ENCODE results near the gene OR2T11.
"Not testable (repeated sequence)": the region's sequence is repeated elsewhere in the genome, so short reads cannot be mapped to it uniquely, and the experiment has no call there.

The OR2T11 gene

DNA sequence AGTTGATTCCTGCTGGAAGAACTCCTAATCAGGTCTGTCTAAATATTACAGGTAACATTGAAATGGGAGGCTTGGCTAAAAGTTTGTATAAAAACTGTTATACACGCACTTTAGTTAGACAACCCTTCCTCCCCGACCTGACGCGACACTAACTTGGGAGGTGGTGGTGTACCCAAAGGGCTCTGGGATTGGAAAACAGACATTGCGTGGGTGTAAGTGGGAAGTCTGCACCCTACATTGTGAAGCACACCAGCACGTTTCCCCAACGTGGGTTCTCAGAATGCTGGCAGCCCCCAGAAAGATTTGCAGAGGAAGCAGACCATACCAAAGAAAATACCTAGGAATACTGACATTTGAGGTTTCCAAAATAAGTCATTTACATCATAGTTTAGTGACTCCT lies 16.8 kb downstream of the OR2T11 start:
- DNase-seq = no peak

DNA sequence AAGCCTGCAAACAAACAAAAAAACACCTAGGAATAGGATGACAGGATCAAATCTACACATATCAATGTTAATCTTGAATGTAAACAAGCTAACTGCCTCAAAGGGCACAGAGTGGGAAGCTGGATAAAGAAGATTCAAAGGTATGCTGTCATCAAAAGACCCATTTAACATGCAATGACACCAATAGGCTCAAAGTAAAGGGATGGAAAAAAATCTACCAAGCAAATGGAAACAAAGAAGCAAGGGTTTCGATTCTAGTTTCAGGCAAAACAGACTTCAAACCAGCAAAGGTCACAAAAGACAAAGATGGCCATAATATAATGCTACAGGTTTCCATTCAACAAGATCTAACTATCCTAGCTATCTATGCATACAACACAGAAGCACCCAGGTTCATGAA lies 21.1 kb downstream of the OR2T11 start:
- no peak for DNase-seq

DNA sequence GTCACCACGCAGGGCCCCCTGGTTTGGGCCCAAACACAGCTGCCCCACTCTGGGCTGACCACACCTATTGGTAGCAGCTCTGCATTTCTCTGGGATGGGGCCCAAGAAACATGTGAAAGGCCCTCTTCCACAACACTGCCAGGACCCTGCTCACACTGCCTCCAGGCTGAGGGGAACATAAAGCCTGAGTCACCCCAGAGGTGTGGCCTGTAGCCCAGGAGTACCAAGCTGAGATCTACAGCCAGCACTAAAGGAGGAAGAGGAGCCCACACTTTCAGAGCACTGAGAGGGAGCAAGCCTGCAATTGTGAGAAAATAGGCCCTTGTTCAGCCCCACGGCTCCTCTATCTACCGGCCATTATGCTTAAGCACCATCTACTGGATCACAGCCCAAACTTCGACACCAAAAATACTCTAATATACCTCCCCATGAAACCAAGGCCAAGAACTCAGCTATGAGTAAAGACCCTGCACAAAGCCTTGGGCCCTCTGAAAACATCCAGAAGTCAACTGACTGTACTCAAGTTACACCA lies 22.9 kb downstream of the OR2T11 start:
- DNase-seq = no peak

DNA sequence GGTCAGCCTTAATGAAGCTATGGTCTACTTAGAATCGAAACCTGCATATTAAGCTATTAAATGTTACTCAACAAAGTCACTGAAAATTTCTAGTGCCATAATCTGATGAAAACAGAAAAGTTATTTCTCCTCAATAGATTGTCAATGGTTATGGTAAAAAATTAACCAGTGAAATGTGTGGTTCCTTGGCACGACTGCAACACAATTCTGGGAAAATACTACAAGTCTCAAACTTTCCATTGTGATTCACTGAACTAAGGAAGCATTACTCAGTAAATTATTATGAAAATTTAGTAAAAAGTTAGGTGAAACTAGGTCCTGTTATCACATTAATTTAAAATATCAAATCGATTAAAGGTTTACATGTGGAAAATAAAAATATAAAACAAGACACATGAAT lies 24.6 kb downstream of the OR2T11 start:
- DNase-seq = no peak

DNA sequence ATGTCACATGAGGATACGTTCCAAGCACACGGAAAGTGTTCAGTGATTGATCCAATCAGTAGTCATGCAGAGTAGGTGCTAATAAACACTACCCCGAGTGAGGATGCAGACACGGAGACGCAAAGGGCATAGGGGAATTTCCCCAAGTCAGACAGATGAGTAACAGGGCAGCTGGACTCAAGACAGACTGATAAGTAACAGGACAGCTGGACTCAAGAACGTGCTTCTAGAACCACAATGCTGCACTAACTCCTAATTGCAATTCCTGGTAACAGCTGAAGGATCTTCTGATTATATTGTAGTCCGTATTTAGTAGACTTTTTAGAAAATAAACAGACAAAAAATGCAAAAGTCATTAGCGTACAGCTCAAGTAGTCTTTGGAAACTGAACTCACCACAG lies 35.5 kb downstream of the OR2T11 start:
- DNase-seq = no peak

DNA sequence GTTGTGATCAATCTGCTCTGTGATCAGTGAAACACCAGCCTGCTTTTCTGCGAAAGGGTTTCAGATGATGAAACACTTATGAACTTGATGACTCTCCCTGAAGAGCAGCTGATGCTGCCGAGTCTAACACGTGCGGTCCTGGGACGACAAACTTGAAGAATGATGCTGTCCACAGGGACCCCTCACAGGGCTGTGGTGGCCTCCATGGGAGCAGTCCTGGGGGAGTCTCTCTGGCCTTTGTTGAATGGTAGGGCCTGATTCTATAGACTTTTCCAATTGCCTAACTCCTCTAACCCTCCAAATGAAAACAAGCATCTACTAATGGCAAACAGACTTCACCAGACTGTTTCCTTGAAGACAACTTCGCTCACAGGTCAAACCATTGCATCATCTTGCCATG lies 37.3 kb downstream of the OR2T11 start, which contains the start of gene OR2T10:
Gene OR2T10, minus strand, starts transcription at position 112 of the 400 bp plus-strand sequence. CDS start 3,932 bp downstream, outside the sequence.
- no peak for DNase-seq

DNA sequence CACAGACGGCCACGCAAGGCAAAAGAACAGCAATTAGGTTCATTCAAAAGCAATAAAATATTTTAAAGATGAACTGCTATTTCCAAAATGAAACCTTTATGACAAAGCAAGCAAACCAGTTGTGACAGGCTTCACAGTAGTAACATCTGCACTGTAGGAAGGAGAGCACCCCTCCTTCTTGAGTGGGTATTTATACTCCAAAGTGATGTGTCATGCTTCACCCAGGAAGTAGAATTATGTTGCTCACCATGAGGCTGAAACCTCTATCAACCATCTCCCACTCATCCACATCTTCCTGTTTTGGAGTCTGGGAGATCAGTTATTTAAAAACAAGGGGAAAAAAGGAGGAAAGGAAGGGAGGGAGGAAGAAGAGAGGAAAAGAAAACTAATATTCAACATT lies 38.3 kb downstream of the OR2T11 start:
- DNase-seq = peak; percentile 45

DNA sequence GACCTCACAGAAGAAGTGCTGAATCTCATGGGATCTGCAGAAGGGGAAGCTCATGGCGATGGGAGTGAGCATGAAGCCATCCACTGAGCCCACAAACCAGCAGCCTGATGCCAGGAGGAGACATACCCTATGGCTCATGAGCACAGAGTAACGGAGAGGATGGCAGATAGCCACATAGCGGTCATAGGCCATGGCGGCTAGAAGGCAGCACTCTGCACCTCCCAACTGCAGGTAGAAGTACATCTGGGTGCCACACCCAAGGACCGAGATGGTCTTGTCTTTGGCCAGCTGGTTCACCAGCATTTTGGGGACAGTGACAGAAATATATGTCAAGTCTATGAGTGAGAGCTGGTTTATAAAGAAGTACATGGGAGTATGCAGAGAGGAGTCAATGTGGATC lies 41.7 kb downstream of the OR2T11 start:
- no peak for DNase-seq

DNA sequence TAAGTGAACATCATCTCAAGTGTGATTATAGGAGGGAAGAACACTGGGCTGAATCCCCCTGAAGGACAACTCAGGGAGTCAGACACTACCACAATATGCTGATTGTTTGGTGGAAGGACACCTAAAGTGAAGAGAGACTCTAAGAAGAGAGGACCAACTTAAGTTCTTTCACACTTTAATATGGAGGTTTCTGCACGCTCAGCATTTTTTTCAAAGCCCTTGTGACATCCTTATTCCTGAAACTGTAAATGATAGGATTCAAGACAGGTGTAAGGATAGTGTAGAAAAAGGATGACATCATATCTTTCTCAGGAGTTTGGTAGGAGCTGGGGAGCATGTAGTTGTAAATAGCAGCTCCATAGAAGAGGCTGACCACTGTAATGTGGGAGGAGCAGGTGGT lies 42.2 kb downstream of the OR2T11 start:
- no peak for DNase-seq

DNA sequence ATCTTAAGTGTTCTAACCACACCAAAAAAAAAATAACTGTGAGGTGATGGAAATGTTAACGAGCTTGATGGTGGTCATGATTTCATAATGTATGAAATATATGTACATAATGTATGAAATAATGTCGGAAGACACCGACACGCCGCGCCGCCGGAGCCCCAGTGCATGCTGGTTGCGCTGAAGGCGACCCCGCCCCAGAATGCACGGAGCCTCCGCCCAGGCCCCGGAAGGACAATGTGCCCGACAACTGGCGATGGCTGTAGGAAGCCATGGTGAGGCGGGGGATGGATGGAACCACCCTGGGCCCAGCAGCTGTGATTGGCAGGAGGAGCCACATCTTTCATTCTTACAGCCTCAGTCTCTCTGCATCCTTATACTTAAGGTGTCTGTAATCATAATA lies 44.8 kb downstream of the OR2T11 start:
- no peak for DNase-seq

DNA sequence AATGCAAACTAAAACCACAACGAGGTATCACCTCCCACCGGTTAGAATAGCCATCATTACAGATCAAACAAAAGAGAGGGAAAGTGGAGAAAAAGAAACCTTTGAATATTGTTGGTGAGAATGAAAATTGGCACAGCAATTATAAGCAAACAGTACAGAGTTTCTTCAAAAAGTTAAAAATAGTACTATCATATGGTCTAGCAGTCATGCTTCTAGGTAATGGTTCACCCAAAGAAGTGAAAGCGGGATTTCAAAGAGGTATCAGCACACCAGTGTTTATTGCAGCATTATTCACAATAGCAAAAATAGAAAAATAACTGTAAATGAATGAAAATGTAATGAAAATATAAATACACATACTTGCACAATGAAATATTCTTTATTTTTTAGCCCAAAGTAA lies 45.6 kb downstream of the OR2T11 start:
- no peak for DNase-seq

DNA sequence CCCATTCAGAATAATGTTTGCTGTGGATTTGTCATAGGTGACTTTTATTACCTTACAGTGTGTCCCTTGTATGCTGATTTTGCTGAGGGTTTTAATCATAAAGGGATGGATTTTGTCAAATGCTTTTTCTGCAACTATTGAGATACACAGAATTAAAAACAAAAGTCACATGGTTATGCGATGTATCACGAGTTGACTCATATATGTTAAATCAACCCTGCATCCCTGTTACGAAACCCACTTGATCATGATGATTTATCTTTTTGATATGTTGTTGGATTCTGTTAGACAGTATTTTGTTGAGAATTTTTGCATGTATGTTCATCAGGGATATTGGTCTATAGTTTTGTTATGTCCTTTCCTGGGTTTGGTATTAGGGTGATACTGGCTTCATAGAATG lies 49.6 kb downstream of the OR2T11 start:
- DNase-seq = peak; percentile 3

DNA sequence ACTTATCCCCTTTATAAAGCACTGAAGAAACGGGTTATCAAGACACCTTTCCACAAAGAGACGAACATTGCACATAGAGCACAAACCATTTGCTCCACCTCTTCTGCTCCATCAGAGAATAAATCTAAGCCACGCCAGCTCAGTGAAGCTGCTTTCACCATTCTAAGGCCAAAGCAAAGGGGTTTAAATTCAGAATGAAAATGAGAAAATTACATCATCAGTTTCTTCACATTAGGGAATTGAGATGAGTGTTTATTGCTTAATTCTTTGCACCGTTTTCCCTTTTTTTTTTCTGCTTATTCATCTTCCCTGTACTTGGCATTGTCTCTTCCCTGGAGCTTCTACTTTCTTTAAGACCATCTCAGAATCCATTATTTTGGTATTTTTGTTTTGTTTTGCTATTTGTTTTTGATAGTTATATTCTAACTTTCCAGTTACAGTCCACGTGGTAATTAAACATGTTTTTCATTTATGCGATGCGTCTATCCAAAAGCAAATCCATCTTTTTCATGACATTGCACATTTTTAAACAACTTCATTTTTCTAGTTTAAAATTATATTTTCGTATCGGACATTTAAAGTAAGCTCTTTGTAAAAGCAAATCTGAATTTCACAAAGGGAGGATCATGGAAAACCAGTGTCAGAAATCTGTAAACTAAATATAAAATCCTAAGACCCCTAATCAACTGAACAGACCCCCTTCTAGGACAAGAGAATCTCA lies 58.5 kb downstream of the OR2T11 start:
- DNase-seq = peak; percentile 69

DNA sequence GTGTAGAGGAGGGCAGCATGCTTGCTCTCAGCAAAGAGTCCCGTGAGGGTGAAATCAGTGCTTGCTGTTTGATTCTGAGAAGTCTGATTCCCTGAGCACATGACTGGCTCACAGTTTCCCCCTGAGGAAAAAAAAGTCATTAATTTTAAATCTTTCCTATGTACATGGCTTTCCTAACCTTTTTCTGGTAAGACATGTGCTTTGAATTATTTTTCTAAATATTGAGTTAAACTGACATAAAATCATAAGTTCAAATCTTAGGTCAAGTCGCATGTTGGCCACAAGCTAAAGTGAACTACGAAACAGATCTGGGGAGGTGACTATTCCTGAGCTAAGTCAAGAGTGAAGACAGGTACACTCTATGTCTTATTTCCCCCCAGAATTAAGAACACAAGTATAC lies 60.2 kb downstream of the OR2T11 start, which contains the start of gene OR2T34:
Gene OR2T34, minus strand, starts transcription at position 101 of the 400 bp plus-strand sequence. Its CDS starts 0 bp downstream, at position 101.
- DNase-seq = not testable (repeated sequence)

DNA sequence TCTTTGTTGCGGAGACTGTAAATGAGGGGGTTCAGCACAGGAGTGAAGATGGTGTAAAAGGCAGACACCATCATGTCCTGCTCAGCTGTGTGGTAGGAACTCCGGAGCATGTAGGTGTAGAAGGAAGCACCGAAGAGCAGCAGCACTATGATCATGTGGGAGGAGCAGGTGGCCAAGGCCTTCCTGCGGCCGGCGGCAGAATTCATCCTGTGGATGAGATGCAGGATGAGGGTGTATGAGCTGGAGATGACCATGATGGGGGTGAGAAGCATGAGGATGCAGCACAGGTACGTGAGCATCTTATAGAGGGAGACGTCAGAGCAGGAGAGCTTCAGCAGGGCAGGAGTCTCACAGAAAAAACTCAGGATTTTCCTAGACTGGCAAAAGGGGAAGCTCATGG lies 61.0 kb downstream of the OR2T11 start:
- not testable (repeated sequence) for DNase-seq

All from suppressor macrophage treated with lipopolysaccharide for 4 hours (primary cell).